Measurements from ENCODE around the gene TAF7L.

GRCh38 chrX:101231080-101231479 is 60.1 kb downstream of the TAF7L start:
- TF ChIP-seq EZH2 (IDR thresholded peaks at IDR 0.05; ENCODE audit: borderline replicate concordance, low read depth, low read length, severe bottlenecking) (no peak), CTCF (IDR thresholded peaks at IDR 0.05; ENCODE audit: borderline replicate concordance, extremely low read depth, low read length, poor library complexity, severe bottlenecking) (no peak)
